Activated CD8-positive, alpha-beta T cell treated with anti-CD3 and anti-CD28 coated beads, Interleukin-2, amount 10 ng/mL, durations not matched to agents 7 days and 5 days (primary cell): ENCODE results near the gene LUC7L2. TPM values are rescaled to one million over a fixed set of nuclear protein-coding genes. Genes with fewer than 3 reads are reported as not detected.
"Not testable (repeated sequence)": the region's sequence is repeated elsewhere in the genome, so short reads cannot be mapped to it uniquely, and the experiment has no call there.

Experiments
- ATAC-seq: fragments of 150-1000 bp; cut with Tn5 transposase; one replicate; pipeline ENCODE4 v1.10.0; 2021; ENCODE audit warnings: moderate library complexity
- CTCF ChIA-PET: fragments of 350-600 bp; sonication (Branson Sonifier 250); formaldehyde crosslinking; loops from one replicate; lab custom pipeline; 2021; ENCODE audit warnings: antibody characterized with exemption; lab: Charles Lee
- POLR2A ChIA-PET: fragments of 350-600 bp; sonication (Branson Sonifier 250); formaldehyde crosslinking; loops from one replicate; lab custom pipeline; 2021; ENCODE audit warnings: antibody characterized with exemption; lab: Charles Lee
- DNase-seq: peaks from one replicate; pipeline ENCODE4 v3.0.0-alpha.2; 2020
- H3K27ac Mint-ChIP-seq: one replicate; pipeline ENCODE4 v1.8.0; 2021; ENCODE audit warnings: mild to moderate bottlenecking, mixed read lengths
- H3K27me3 Mint-ChIP-seq: one replicate; pipeline ENCODE4 v1.8.0; 2021; ENCODE audit warnings: low read depth, mixed read lengths
- H3K36me3 Mint-ChIP-seq: one replicate; pipeline ENCODE4 v1.8.0; 2021; ENCODE audit warnings: low read depth, mixed read lengths
- H3K4me1 Mint-ChIP-seq: one replicate; pipeline ENCODE4 v1.8.0; 2021; ENCODE audit warnings: low read depth, mixed read lengths
- H3K4me3 Mint-ChIP-seq: one replicate; pipeline ENCODE4 v1.8.0; 2021; ENCODE audit warnings: mild to moderate bottlenecking, mixed read lengths
- H3K9me3 Mint-ChIP-seq: one replicate; pipeline ENCODE4 v1.8.0; 2022; ENCODE audit warnings: mixed read lengths; ENCODE audit not compliant: insufficient read depth
- total RNA-seq, 2 experiments: library from RNA; stranded (reverse); gene quantifications; one replicate each; pipeline ENCODE4 v1.2.3, GENCODE V29; 2021

The LUC7L2 gene
- total RNA-seq, 2 experiments from 2014 or later, result 126 to 131 TPM

DNA sequence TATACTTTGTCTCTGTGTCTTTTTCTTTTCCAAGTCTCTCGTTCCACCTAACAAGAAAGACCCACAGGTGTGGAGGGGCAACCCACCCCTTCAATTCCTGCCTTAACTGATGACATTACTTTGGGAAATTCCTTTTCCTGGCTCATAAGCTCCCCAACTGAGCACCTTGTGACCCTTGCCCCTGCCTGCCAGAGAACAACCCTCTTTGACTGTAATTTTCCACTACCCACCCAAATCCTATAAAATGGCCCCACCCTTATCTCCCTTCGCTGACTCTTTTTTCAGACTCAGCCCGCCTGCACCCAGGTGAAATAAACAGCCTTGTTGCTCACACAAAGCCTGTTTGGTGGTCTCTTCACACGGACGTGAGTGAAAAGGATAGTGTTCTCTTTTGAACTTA is 108.6 kb downstream of the LUC7L2 start:
- H3K27ac Mint-ChIP-seq, H3K27me3 Mint-ChIP-seq, POLR2A ChIA-PET, H3K4me3 Mint-ChIP-seq, CTCF ChIA-PET, H3K9me3 Mint-ChIP-seq, H3K36me3 Mint-ChIP-seq, DNase-seq, H3K4me1 Mint-ChIP-seq, ATAC-seq: not testable (repeated sequence)

DNA sequence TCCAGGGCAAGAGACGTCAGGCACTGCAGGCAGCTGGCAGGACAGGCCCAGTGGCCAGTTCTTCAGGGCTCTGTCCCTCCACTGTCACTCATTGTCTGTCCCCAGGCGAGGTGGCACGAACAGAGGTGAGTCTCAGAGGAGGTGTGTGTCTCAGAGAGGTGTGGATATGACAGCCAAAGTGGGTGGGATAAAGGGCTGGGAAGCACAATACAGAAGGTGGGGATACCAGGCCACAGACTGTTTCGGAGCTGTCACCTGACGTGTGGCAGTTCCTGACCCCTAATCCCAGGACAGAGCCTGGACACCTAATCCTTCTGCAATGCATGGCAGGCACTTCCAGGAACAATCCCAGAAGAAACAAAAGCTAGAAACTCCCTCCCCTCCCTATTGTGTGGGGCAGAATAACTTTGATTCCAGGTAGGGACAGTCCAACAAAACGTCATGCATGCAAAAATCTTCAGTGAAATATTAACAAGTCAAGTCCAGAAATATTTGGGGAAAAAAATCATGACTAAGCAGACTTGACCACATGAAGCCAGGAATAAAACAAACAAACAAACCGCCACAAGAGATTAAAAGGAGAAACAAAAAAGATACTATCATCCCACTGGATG is 112.2 kb downstream of the LUC7L2 start:
- no peak for DNase-seq
- ChIA-PET POLR2A (no interaction called here), CTCF (interaction anchor here (1.7 kb wide), 1 partner anchor 37 kb away, joined by 6 read pairs; no protein-coding TSS in a partner anchor)
- Mint-ChIP-seq H3K27ac (no peak overlapping the region), H3K36me3 (no peaks in the 10 kb centered on the region), H3K9me3 (no peaks in the 10 kb centered on the region), H3K27me3 (no peaks in the 10 kb centered on the region), H3K4me1 (no peaks in the 10 kb centered on the region), H3K4me3 (no peak overlapping the region)
- ATAC-seq, result no peak

Other genes with a start within 250 kb of the LUC7L2 start
- gene UBN2, start 128.7 kb upstream of the LUC7L2 start, total RNA-seq, result 10 to 100 TPM; 10.2 to 11.3 TPM
- gene FMC1, start 18.6 kb upstream of the LUC7L2 start, total RNA-seq, result 1 to 10 TPM; 6.4 to 6.7 TPM
- not detected for gene KLRG2, start 123.8 kb downstream of the LUC7L2 start, total RNA-seq
- not detected for gene CLEC2L, start 163.8 kb downstream of the LUC7L2 start, total RNA-seq